Adipocyte (in vitro differentiated cells): ENCODE data around the gene AVEN.
"Not testable (repeated sequence)": the region's sequence is repeated elsewhere in the genome, so short reads cannot be mapped to it uniquely, and the experiment has no call there.

Source experiments
- DNase-seq: peaks from one replicate; pipeline ENCODE4 v3.0.0-alpha.2; 2015; ENCODE audit warnings: low read depth
- H3K27me3 ChIP-seq: replicated peaks from 2 replicates; pipeline ENCODE4 v1.7.0; 2013; ENCODE audit warnings: mild to moderate bottlenecking, low read length, moderate library complexity; ENCODE audit not compliant: control insufficient read depth, insufficient read depth
- H3K36me3 ChIP-seq: 2 replicates; pipeline ENCODE4 v1.7.0; 2013; ENCODE audit warnings: low read length, mild to moderate bottlenecking, moderate library complexity; ENCODE audit not compliant: control insufficient read depth, insufficient read depth, severe bottlenecking
- H3K4me1 ChIP-seq: 2 replicates; pipeline ENCODE4 v1.7.0; 2013; ENCODE audit warnings: mild to moderate bottlenecking, low read length, moderate library complexity; ENCODE audit not compliant: control insufficient read depth, insufficient read depth
- H3K4me3 ChIP-seq: 2 replicates; pipeline ENCODE4 v1.7.0; 2013; ENCODE audit warnings: mild to moderate bottlenecking, low read length, moderate library complexity
- H3K9ac ChIP-seq: 2 replicates; pipeline ENCODE4 v1.7.0; 2013; ENCODE audit warnings: mild to moderate bottlenecking, low read length, moderate library complexity
- H3K9me3 ChIP-seq: 2 replicates; pipeline ENCODE4 v1.7.0; 2013; ENCODE audit warnings: mild to moderate bottlenecking, low read length, moderate library complexity; ENCODE audit not compliant: control insufficient read depth

The AVEN gene

GRCh38 chr15:34011481-34011880 is 27.5 kb downstream of the AVEN start:
- Histone ChIP-seq H3K9ac (no peak overlapping the region), H3K27me3 (no peaks in the 10 kb centered on the region), H3K4me3 (no peak overlapping the region), H3K36me3 (no peaks in the 10 kb centered on the region), H3K4me1 (no peaks in the 10 kb centered on the region), H3K9me3 (no peaks in the 10 kb centered on the region)
- no peak for DNase-seq

DNA sequence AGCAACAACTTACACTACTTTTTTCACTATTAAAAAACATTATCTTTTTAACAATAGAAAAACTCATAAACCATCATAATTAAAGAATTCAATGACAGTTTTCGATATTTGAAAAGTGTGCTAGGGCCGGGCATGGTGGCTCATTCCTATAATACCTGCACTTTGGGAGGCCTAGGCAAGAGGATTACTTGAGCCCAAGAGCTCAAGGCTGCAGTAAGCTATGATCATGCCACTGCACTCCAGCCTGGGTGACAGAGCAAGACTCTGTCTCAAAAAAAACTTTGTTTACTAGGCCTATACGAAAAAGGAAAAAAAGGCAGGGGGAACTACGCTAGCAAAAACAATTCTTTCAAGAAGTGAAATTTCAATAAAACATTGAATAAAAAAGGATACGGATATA is 28.1 kb downstream of the AVEN start:
- H3K27me3 ChIP-seq = no peaks in the 10 kb centered on the region
- no peaks in the 10 kb centered on the region for H3K4me1 ChIP-seq
- no peaks in the 10 kb centered on the region for H3K36me3 ChIP-seq
- H3K9ac ChIP-seq = no peak overlapping the region
- no peak for DNase-seq
- no peaks in the 10 kb centered on the region for H3K9me3 ChIP-seq
- no peak overlapping the region for H3K4me3 ChIP-seq

DNA sequence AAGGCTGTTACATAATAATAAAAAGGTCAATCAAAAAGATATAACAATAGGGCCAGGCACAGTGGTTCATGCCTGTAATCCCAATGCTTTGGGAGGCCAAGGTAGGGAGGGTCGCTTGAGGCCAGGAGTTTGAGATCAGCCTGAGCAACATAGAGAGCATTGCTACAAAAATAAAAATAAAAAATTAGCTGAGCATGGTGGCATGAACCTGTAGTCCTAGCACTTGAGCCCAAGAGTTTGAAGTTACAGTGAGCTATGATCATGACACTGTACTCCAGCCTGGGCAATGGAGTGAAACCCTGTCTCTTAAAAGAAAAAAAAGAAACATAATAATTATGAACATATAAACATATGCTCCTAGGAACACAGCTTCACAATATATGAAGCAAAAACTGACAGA is 29.3 kb downstream of the AVEN start:
- H3K36me3 ChIP-seq = no peaks in the 10 kb centered on the region
- no peak for DNase-seq
- H3K9ac ChIP-seq = no peak overlapping the region
- H3K4me3 ChIP-seq = no peak overlapping the region
- H3K27me3 ChIP-seq = no peaks in the 10 kb centered on the region
- no peaks in the 10 kb centered on the region for H3K4me1 ChIP-seq
- no peaks in the 10 kb centered on the region for H3K9me3 ChIP-seq

DNA sequence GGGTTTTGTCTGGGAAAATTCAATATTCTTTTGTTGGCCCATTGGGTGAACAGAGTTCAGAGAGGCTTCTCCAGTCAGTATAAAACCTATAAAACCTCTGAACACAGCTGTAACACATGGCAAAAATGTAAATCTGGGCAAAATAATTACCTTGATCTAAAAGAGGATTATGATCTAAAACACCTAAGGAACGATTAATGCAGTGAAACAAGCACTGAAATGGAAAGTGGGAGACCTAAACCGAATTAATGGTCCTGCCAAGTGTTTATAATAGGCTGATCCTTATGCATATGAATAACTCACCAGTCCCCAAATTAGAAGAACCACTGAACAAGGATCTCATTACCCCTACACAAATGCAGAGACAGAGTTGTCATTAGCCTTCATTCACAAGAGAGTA is 32.6 kb downstream of the AVEN start:
- Histone ChIP-seq H3K9me3 (no peaks in the 10 kb centered on the region), H3K27me3 (no peaks in the 10 kb centered on the region), H3K36me3 (no peaks in the 10 kb centered on the region), H3K4me1 (no peaks in the 10 kb centered on the region), H3K9ac (no peak overlapping the region), H3K4me3 (no peak overlapping the region)
- no peak for DNase-seq

GRCh38 chr15:34001536-34001935 is 37.5 kb downstream of the AVEN start:
- H3K27me3 ChIP-seq = no peaks in the 10 kb centered on the region
- no peak overlapping the region for H3K9ac ChIP-seq
- no peaks in the 10 kb centered on the region for H3K36me3 ChIP-seq
- H3K4me3 ChIP-seq = no peak overlapping the region
- no peak for DNase-seq
- no peaks in the 10 kb centered on the region for H3K9me3 ChIP-seq
- no peaks in the 10 kb centered on the region for H3K4me1 ChIP-seq

GRCh38 chr15:33995666-33996065 is 43.3 kb downstream of the AVEN start:
- not testable (repeated sequence) for H3K27me3 ChIP-seq, DNase-seq, H3K4me1 ChIP-seq, H3K36me3 ChIP-seq, H3K9me3 ChIP-seq, H3K9ac ChIP-seq, H3K4me3 ChIP-seq

GRCh38 chr15:33994005-33994615 is 44.9 kb downstream of the AVEN start:
- H3K4me3 ChIP-seq = no peak overlapping the region
- H3K27me3 ChIP-seq = no peaks in the 10 kb centered on the region
- no peaks in the 10 kb centered on the region for H3K9me3 ChIP-seq
- no peaks in the 10 kb centered on the region for H3K36me3 ChIP-seq
- DNase-seq = peak; percentile 57
- H3K4me1 ChIP-seq = no peaks in the 10 kb centered on the region
- no peak overlapping the region for H3K9ac ChIP-seq

- peaks cover 12% of the 10 kb centered on the region for H3K4me1 ChIP-seq
- no peaks in the 10 kb centered on the region for H3K36me3 ChIP-seq
- no peak overlapping the region for H3K4me3 ChIP-seq
- DNase-seq = no peak
- no peak overlapping the region for H3K9ac ChIP-seq
- no peaks in the 10 kb centered on the region for H3K9me3 ChIP-seq
- H3K27me3 ChIP-seq = no peaks in the 10 kb centered on the region
These were observed 50.6 kb downstream of the AVEN start for GRCh38 chr15:33988384-33988783.

GRCh38 chr15:33987444-33987843 is 51.6 kb downstream of the AVEN start:
- Histone ChIP-seq H3K9ac (no peak overlapping the region), H3K9me3 (no peaks in the 10 kb centered on the region), H3K36me3 (no peaks in the 10 kb centered on the region), H3K4me1 (peaks cover 12% of the 10 kb centered on the region), H3K4me3 (no peak overlapping the region), H3K27me3 (no peaks in the 10 kb centered on the region)
- DNase-seq = no peak

DNA sequence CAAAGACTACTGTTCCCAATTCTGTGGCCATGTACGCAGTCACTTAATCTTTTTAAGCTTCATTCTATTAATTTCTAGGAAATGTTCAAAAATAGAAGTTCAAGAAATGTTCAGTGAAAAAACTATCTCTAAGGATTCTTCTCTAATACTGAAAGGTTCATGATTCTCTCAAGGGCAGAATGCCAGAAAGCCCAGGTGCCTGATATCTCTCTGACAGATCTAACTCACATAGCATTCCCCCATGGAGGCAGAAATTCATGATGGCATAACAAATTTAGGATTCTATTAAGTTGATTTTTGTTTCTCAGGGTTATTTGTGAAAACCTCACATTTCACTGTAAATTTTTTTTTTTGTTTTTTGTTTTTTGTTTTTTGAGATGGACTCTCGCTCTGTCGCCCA is 53.3 kb downstream of the AVEN start:
- Histone ChIP-seq H3K9ac (no peak overlapping the region), H3K36me3 (no peaks in the 10 kb centered on the region), H3K4me3 (no peak overlapping the region), H3K27me3 (no peaks in the 10 kb centered on the region), H3K4me1 (peaks cover 12% of the 10 kb centered on the region), H3K9me3 (no peaks in the 10 kb centered on the region)
- DNase-seq = peak; percentile 31

DNA sequence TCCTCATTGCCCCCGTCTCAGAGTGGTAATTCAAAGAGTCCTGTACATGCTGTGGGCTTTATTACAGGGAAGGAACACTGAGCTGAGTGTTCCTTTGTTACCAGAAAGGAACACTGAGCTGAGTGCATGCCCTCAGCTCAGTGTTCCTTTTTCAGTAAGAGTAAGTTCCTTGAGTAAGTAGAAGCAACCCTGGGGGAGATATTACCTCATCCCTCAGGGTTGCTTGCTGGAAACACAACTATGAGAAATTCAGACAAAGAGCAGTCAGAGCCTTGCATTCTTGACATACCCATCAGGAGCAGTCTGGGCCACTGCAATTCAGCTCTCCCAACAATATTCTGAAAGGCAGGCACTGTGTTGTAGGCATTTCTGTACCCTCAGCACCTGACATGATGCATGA is 53.7 kb downstream of the AVEN start:
- peak; percentile 88 for DNase-seq
- H3K9ac ChIP-seq = no peak overlapping the region
- H3K9me3 ChIP-seq = no peaks in the 10 kb centered on the region
- peaks cover 12% of the 10 kb centered on the region for H3K4me1 ChIP-seq
- no peaks in the 10 kb centered on the region for H3K27me3 ChIP-seq
- no peaks in the 10 kb centered on the region for H3K36me3 ChIP-seq
- peak overlapping the region; percentile 6 for H3K4me3 ChIP-seq

- Histone ChIP-seq H3K9ac (no peak overlapping the region), H3K27me3 (no peaks in the 10 kb centered on the region), H3K36me3 (no peaks in the 10 kb centered on the region), H3K4me3 (no peak overlapping the region), H3K9me3 (no peaks in the 10 kb centered on the region), H3K4me1 (peaks cover 12% of the 10 kb centered on the region)
- DNase-seq = peak; percentile 31
These were observed 56.5 kb downstream of the AVEN start for GRCh38 chr15:33982516-33982915.
